ENCODE data around the gene KCNB1. TPM values are rescaled to one million over a fixed set of nuclear protein-coding genes. Genes with fewer than 3 reads are reported as not detected.

The KCNB1 gene
- polyA plus RNA-seq, 2 donors, result 0.33 to 0.49 TPM

GRCh38 chr20:49338061-49338460 is 144.4 kb downstream of the KCNB1 start:
- 88 to 92% methylated on average over 11 of the region's 11 CpGs for whole genome bisulfite sequencing, 2 donors
- H3K9me3 ChIP-seq (ENCODE audit: control insufficient read depth in 2 of 2, insufficient read depth in 1 of 2, low read depth in 1 of 2, low read length in 1 of 2), result no peaks in the 10 kb centered on the region

GRCh38 chr20:49337357-49337756 is 145.1 kb downstream of the KCNB1 start:
- WGBS, 2 donors, result 64 to 66% methylated on average over 7 of the region's 7 CpGs
- H3K27ac ChIP-seq (ENCODE audit: low read depth in 2 of 2, low read length in 1 of 2), result no peak overlapping the region

More at GRCh38 chr20:49338061-49338460, 144.4 kb downstream of the KCNB1 start:
- no peaks in the 10 kb centered on the region for H3K27me3 ChIP-seq (ENCODE audit: control insufficient read depth in 1 of 2, insufficient read depth in 2 of 2, low read length in 2 of 2)
- no peak overlapping the region for H3K27ac ChIP-seq (ENCODE audit: low read depth in 2 of 2, low read length in 1 of 2)
- H3K4me1 ChIP-seq (ENCODE audit: control insufficient read depth in 2 of 2, insufficient read depth in 2 of 2, low read length in 1 of 2), result no peaks in the 10 kb centered on the region
- H3K36me3 ChIP-seq (ENCODE audit: control insufficient read depth in 2 of 2, insufficient read depth in 2 of 2, low read length in 1 of 2), result no peaks in the 10 kb centered on the region
- no peak overlapping the region for H3K4me3 ChIP-seq (ENCODE audit: low read depth in 1 of 2, low read length in 2 of 2)

GRCh38 chr20:49336786-49337185 is 145.7 kb downstream of the KCNB1 start:
- WGBS, 2 donors, result 85 to 89% methylated on average over 7 of the region's 7 CpGs
- Histone ChIP-seq H3K27me3 (ENCODE audit: control insufficient read depth in 1 of 2, insufficient read depth in 2 of 2, low read length in 2 of 2) (no peaks in the 10 kb centered on the region), H3K9me3 (ENCODE audit: control insufficient read depth in 2 of 2, insufficient read depth in 1 of 2, low read depth in 1 of 2, low read length in 1 of 2) (no peaks in the 10 kb centered on the region), H3K4me1 (ENCODE audit: control insufficient read depth in 2 of 2, insufficient read depth in 2 of 2, low read length in 1 of 2) (no peaks in the 10 kb centered on the region), H3K4me3 (ENCODE audit: low read depth in 1 of 2, low read length in 2 of 2) (no peak overlapping the region), H3K27ac (ENCODE audit: low read depth in 2 of 2, low read length in 1 of 2) (no peak overlapping the region), H3K36me3 (ENCODE audit: control insufficient read depth in 2 of 2, insufficient read depth in 2 of 2, low read length in 1 of 2) (no peaks in the 10 kb centered on the region)

More at GRCh38 chr20:49337357-49337756, 145.1 kb downstream of the KCNB1 start:
- Histone ChIP-seq H3K36me3 (ENCODE audit: control insufficient read depth in 2 of 2, insufficient read depth in 2 of 2, low read length in 1 of 2) (no peaks in the 10 kb centered on the region), H3K9me3 (ENCODE audit: control insufficient read depth in 2 of 2, insufficient read depth in 1 of 2, low read depth in 1 of 2, low read length in 1 of 2) (no peaks in the 10 kb centered on the region), H3K27me3 (ENCODE audit: control insufficient read depth in 1 of 2, insufficient read depth in 2 of 2, low read length in 2 of 2) (no peaks in the 10 kb centered on the region), H3K4me1 (ENCODE audit: control insufficient read depth in 2 of 2, insufficient read depth in 2 of 2, low read length in 1 of 2) (no peaks in the 10 kb centered on the region), H3K4me3 (ENCODE audit: low read depth in 1 of 2, low read length in 2 of 2) (no peak overlapping the region)

- no peaks in the 10 kb centered on the region for H3K9me3 ChIP-seq (ENCODE audit: control insufficient read depth in 2 of 2, insufficient read depth in 1 of 2, low read depth in 1 of 2, low read length in 1 of 2)
- no peaks in the 10 kb centered on the region for H3K36me3 ChIP-seq (ENCODE audit: control insufficient read depth in 2 of 2, insufficient read depth in 2 of 2, low read length in 1 of 2)
- 94% methylated on average over 12 of the region's 12 CpGs for whole genome bisulfite sequencing, 2 donors
- no peak overlapping the region for H3K4me3 ChIP-seq (ENCODE audit: low read depth in 1 of 2, low read length in 2 of 2)
- no peak overlapping the region for H3K27ac ChIP-seq (ENCODE audit: low read depth in 2 of 2, low read length in 1 of 2)
- H3K4me1 ChIP-seq (ENCODE audit: control insufficient read depth in 2 of 2, insufficient read depth in 2 of 2, low read length in 1 of 2), result no peaks in the 10 kb centered on the region
- no peaks in the 10 kb centered on the region for H3K27me3 ChIP-seq (ENCODE audit: control insufficient read depth in 1 of 2, insufficient read depth in 2 of 2, low read length in 2 of 2)
Measured at GRCh38 chr20:49335476-49335875, 147.0 kb downstream of the KCNB1 start.

- Histone ChIP-seq H3K9me3 (ENCODE audit: control insufficient read depth in 2 of 2, insufficient read depth in 1 of 2, low read depth in 1 of 2, low read length in 1 of 2) (no peaks in the 10 kb centered on the region), H3K27me3 (ENCODE audit: control insufficient read depth in 1 of 2, insufficient read depth in 2 of 2, low read length in 2 of 2) (no peaks in the 10 kb centered on the region), H3K4me1 (ENCODE audit: control insufficient read depth in 2 of 2, insufficient read depth in 2 of 2, low read length in 1 of 2) (no peaks in the 10 kb centered on the region), H3K36me3 (ENCODE audit: control insufficient read depth in 2 of 2, insufficient read depth in 2 of 2, low read length in 1 of 2) (no peaks in the 10 kb centered on the region), H3K4me3 (ENCODE audit: low read depth in 1 of 2, low read length in 2 of 2) (no peak overlapping the region), H3K27ac (ENCODE audit: low read depth in 2 of 2, low read length in 1 of 2) (no peak overlapping the region)
- WGBS, 2 donors, result 64 to 80% methylated on average over 3 of the region's 3 CpGs
Measured at GRCh38 chr20:49330701-49331615, 151.5 kb downstream of the KCNB1 start.

- no peaks in the 10 kb centered on the region for H3K36me3 ChIP-seq (ENCODE audit: control insufficient read depth in 2 of 2, insufficient read depth in 2 of 2, low read length in 1 of 2)
- no peaks in the 10 kb centered on the region for H3K27me3 ChIP-seq (ENCODE audit: control insufficient read depth in 1 of 2, insufficient read depth in 2 of 2, low read length in 2 of 2)
- H3K9me3 ChIP-seq (ENCODE audit: control insufficient read depth in 2 of 2, insufficient read depth in 1 of 2, low read depth in 1 of 2, low read length in 1 of 2), result no peaks in the 10 kb centered on the region
- H3K4me1 ChIP-seq (ENCODE audit: control insufficient read depth in 2 of 2, insufficient read depth in 2 of 2, low read length in 1 of 2), result no peaks in the 10 kb centered on the region
- H3K27ac ChIP-seq (ENCODE audit: low read depth in 2 of 2, low read length in 1 of 2), result no peak overlapping the region
- H3K4me3 ChIP-seq (ENCODE audit: low read depth in 1 of 2, low read length in 2 of 2), result no peak overlapping the region
Measured at GRCh38 chr20:49328790-49329189, 153.7 kb downstream of the KCNB1 start.

GRCh38 chr20:49326026-49326425 is 156.4 kb downstream of the KCNB1 start:
- Histone ChIP-seq H3K9me3 (ENCODE audit: control insufficient read depth in 2 of 2, insufficient read depth in 1 of 2, low read depth in 1 of 2, low read length in 1 of 2) (no peaks in the 10 kb centered on the region), H3K4me3 (ENCODE audit: low read depth in 1 of 2, low read length in 2 of 2) (no peak overlapping the region), H3K36me3 (ENCODE audit: control insufficient read depth in 2 of 2, insufficient read depth in 2 of 2, low read length in 1 of 2) (no peaks in the 10 kb centered on the region), H3K4me1 (ENCODE audit: control insufficient read depth in 2 of 2, insufficient read depth in 2 of 2, low read length in 1 of 2) (no peaks in the 10 kb centered on the region), H3K27me3 (ENCODE audit: control insufficient read depth in 1 of 2, insufficient read depth in 2 of 2, low read length in 2 of 2) (no peaks in the 10 kb centered on the region), H3K27ac (ENCODE audit: low read depth in 2 of 2, low read length in 1 of 2) (peak overlapping the region in 1 of 2 donors; percentile 26)
- 25 to 43% methylated on average over 10 of the region's 10 CpGs for WGBS, 2 donors

GRCh38 chr20:49324306-49324705 is 158.2 kb downstream of the KCNB1 start:
- WGBS, 2 donors, result 86 to 88% methylated on average over 5 of the region's 5 CpGs
- Histone ChIP-seq H3K4me1 (ENCODE audit: control insufficient read depth in 2 of 2, insufficient read depth in 2 of 2, low read length in 1 of 2) (no peaks in the 10 kb centered on the region), H3K4me3 (ENCODE audit: low read depth in 1 of 2, low read length in 2 of 2) (no peak overlapping the region), H3K9me3 (ENCODE audit: control insufficient read depth in 2 of 2, insufficient read depth in 1 of 2, low read depth in 1 of 2, low read length in 1 of 2) (no peaks in the 10 kb centered on the region), H3K27me3 (ENCODE audit: control insufficient read depth in 1 of 2, insufficient read depth in 2 of 2, low read length in 2 of 2) (peaks cover 0 to 4% of the 10 kb centered on the region in 2 donors), H3K27ac (ENCODE audit: low read depth in 2 of 2, low read length in 1 of 2) (peak overlapping the region in 1 of 2 donors; percentile 58), H3K36me3 (ENCODE audit: control insufficient read depth in 2 of 2, insufficient read depth in 2 of 2, low read length in 1 of 2) (no peaks in the 10 kb centered on the region)

- Histone ChIP-seq H3K27ac (ENCODE audit: low read depth in 2 of 2, low read length in 1 of 2) (peak overlapping the region in 1 of 2 donors; percentile 58), H3K36me3 (ENCODE audit: control insufficient read depth in 2 of 2, insufficient read depth in 2 of 2, low read length in 1 of 2) (no peaks in the 10 kb centered on the region), H3K4me1 (ENCODE audit: control insufficient read depth in 2 of 2, insufficient read depth in 2 of 2, low read length in 1 of 2) (peaks cover under 1 to 3% of the 10 kb centered on the region in 2 donors), H3K9me3 (ENCODE audit: control insufficient read depth in 2 of 2, insufficient read depth in 1 of 2, low read depth in 1 of 2, low read length in 1 of 2) (peaks cover 0 to 2% of the 10 kb centered on the region in 2 donors), H3K4me3 (ENCODE audit: low read depth in 1 of 2, low read length in 2 of 2) (no peak overlapping the region), H3K27me3 (ENCODE audit: control insufficient read depth in 1 of 2, insufficient read depth in 2 of 2, low read length in 2 of 2) (peaks cover 0 to 6% of the 10 kb centered on the region in 2 donors)
- WGBS, 2 donors, result 46 to 50% methylated on average over 9 of the region's 9 CpGs
Measured at GRCh38 chr20:49323622-49324238, 158.7 kb downstream of the KCNB1 start.
